Liver (tissue), 3 donors: ENCODE measurements around the gene BCL3.

Experiments
- CTCF ChIP-seq: fragments of 150-350 bp; IDR thresholded peaks from 2 replicates; pipeline ENCODE4 v1.5.1; 2017; ENCODE audit warnings: improper control_type of control experiment, low read depth, low read length; ENCODE audit not compliant: missing input control
- GABPA ChIP-seq, 2 donors: IDR thresholded peaks in 1 of 2; conservative IDR thresholded peaks in 1 of 2; 2 replicates each; pipeline ENCODE4 v1.6.1; 2016; ENCODE audit warnings: antibody characterized with exemption in 2 of 2, mild to moderate bottlenecking in 1 of 2, moderate library complexity in 1 of 2
- HNF4G ChIP-seq: IDR thresholded peaks from 2 replicates; pipeline ENCODE4 v1.6.1; 2016; ENCODE audit warnings: antibody characterized with exemption
- JUND ChIP-seq, 2 donors: IDR thresholded peaks; 2 replicates each; pipeline ENCODE4 v1.6.1; 2016; ENCODE audit warnings: antibody characterized with exemption in 2 of 2
- MAX ChIP-seq: IDR thresholded peaks from 2 replicates; pipeline ENCODE4 v1.6.1; 2016; ENCODE audit warnings: antibody characterized with exemption
- NR2F2 ChIP-seq: IDR thresholded peaks from 2 replicates; pipeline ENCODE4 v1.6.1; 2016; ENCODE audit warnings: antibody characterized with exemption
- RAD21 ChIP-seq, 2 donors: IDR thresholded peaks; 2 replicates each; pipeline ENCODE4 v1.6.1; 2016; ENCODE audit warnings: antibody characterized with exemption in 2 of 2, mild to moderate bottlenecking in 2 of 2
- REST ChIP-seq: IDR thresholded peaks from 2 replicates; pipeline ENCODE4 v1.6.1; 2016; ENCODE audit warnings: antibody characterized with exemption, mild to moderate bottlenecking
- SP1 ChIP-seq: IDR thresholded peaks from 2 replicates; pipeline ENCODE4 v1.6.1; 2018; ENCODE audit warnings: antibody characterized with exemption, mild to moderate bottlenecking
- TAF1 ChIP-seq: conservative IDR thresholded peaks from 2 replicates; pipeline ENCODE4 v1.6.1; 2016; ENCODE audit warnings: antibody characterized with exemption, mild to moderate bottlenecking
- donor health status: healthy.
- donor health status: healthy.

- TF ChIP-seq CTCF (no peak), HNF4G (no peak), GABPA (IDR thresholded peaks at IDR 0.05 in 1 of 2, conservative IDR thresholded peaks at IDR 0.05 in 1 of 2) (no peak), TAF1 (no peak), NR2F2 (no peak), REST (no peak), SP1 (no peak), JUND (IDR thresholded peaks at IDR 0.05) (no peak), RAD21 (IDR thresholded peaks at IDR 0.05) (no peak), MAX (no peak)
Observed at GRCh38 chr19:44772959-44773358, 24.5 kb downstream of the BCL3 start.
